Hepatocyte (in vitro differentiated cells): ENCODE measurements around the gene HS6ST2. TPM values are rescaled to one million over a fixed set of nuclear protein-coding genes. Genes with fewer than 3 reads are reported as not detected.
"Not testable (repeated sequence)": the region's sequence is repeated elsewhere in the genome, so short reads cannot be mapped to it uniquely, and the experiment has no call there.

Experiments used
- DNase-seq: peaks from one replicate; pipeline ENCODE4 v3.0.0-alpha.2; 2016; ENCODE audit warnings: low spot score
- H2AFZ ChIP-seq: fragments of 200-600 bp; sonication (generic); 2 replicates; pipeline ENCODE4 v1.6.0; 2016; ENCODE audit warnings: antibody characterized with exemption, mild to moderate bottlenecking
- H3K27ac ChIP-seq: fragments of 200-600 bp; sonication (generic); 2 replicates; pipeline ENCODE4 v1.5.1; 2016; ENCODE audit warnings: mild to moderate bottlenecking
- H3K27me3 ChIP-seq: fragments of 200-600 bp; sonication (generic); 2 replicates; pipeline ENCODE4 v1.6.1; 2016
- H3K36me3 ChIP-seq: fragments of 200-600 bp; sonication (generic); replicated peaks from 2 replicates; pipeline ENCODE4 v1.5.1; 2016; ENCODE audit warnings: low read depth; ENCODE audit not compliant: insufficient read depth
- H3K4me1 ChIP-seq: fragments of 200-600 bp; sonication (generic); 2 replicates; pipeline ENCODE4 v1.5.1; 2016; ENCODE audit warnings: mild to moderate bottlenecking, moderate library complexity; ENCODE audit not compliant: insufficient read depth
- H3K4me2 ChIP-seq: fragments of 200-600 bp; sonication (generic); 2 replicates; pipeline ENCODE4 v1.6.0; 2016
- H3K4me3 ChIP-seq: fragments of 200-600 bp; sonication (generic); 2 replicates; pipeline ENCODE4 v1.5.1; 2016; ENCODE audit warnings: mild to moderate bottlenecking
- H3K79me2 ChIP-seq: fragments of 200-600 bp; sonication (generic); 2 replicates; pipeline ENCODE4 v1.6.0; 2017; ENCODE audit warnings: mild to moderate bottlenecking
- H3K9me2 ChIP-seq: fragments of 200-600 bp; sonication (generic); replicated peaks from 2 replicates; pipeline ENCODE4 v1.6.0; 2017; ENCODE audit warnings: mild to moderate bottlenecking; ENCODE audit not compliant: insufficient read depth
- H3K9me3 ChIP-seq: fragments of 200-600 bp; sonication (generic); 2 replicates; pipeline ENCODE4 v1.5.1; 2016; ENCODE audit warnings: low read depth, mild to moderate bottlenecking
- H4K20me1 ChIP-seq: fragments of 200-600 bp; sonication (generic); 2 replicates; pipeline ENCODE4 v1.6.0; 2016; ENCODE audit warnings: mild to moderate bottlenecking; ENCODE audit not compliant: insufficient read depth, poor library complexity, severe bottlenecking
- CTCF ChIP-seq: fragments of 200-600 bp; sonication (generic); IDR thresholded peaks from 2 replicates; pipeline ENCODE4 v1.5.1; 2016; ENCODE audit warnings: antibody characterized with exemption, mild to moderate bottlenecking; ENCODE audit not compliant: poor library complexity
- EZH2 ChIP-seq: fragments of 200-600 bp; sonication (generic); IDR thresholded peaks from 2 replicates; pipeline ENCODE4 v1.6.1; 2016; ENCODE audit warnings: antibody characterized with exemption, mild to moderate bottlenecking, borderline replicate concordance
- EZH2phosphoT487 ChIP-seq: fragments of 200-600 bp; sonication (generic); IDR thresholded peaks from one replicate; pipeline ENCODE4 v1.6.1; 2018; ENCODE audit warnings: antibody characterized with exemption, mild to moderate bottlenecking, low read depth, moderate library complexity; ENCODE audit not compliant: unreplicated experiment, severe bottlenecking
- WGBS: methylation state at CpG from one replicate; pipeline ENCODE4 v1.1.6; 2016; ENCODE audit warnings: low lambda C conversion rate; ENCODE audit errors: missing lambda C conversion rate; 5-methylcytosine and 5-hydroxymethylcytosine counted together
- polyA plus RNA-seq: library from polyadenylated mRNA; unstranded; fragments of >200 nt; fragmentation: Nextera tagmentation; extraction: Ambion mirVana; gene quantifications from 2 replicates; pipeline ENCODE4 v1.2.1, GENCODE V29; 2016
- total RNA-seq: library from RNA; depleted of rRNA; stranded (reverse); fragments of >200 nt; gene quantifications from 2 replicates; pipeline ENCODE4 v1.2.3, GENCODE V29; 2014

The HS6ST2 gene
- total and polyA plus RNA-seq, 2 experiments from 2014 or later: 17.4 to 21.9 TPM

GRCh38 chrX:132984058-132984650, 25.7 kb upstream of the HS6ST2 start:
- no peaks in the 10 kb centered on the region for H3K36me3 ChIP-seq
- H4K20me1 ChIP-seq: no peaks in the 10 kb centered on the region
- no peaks in the 10 kb centered on the region for H3K9me3 ChIP-seq
- no peak overlapping the region for H3K27ac ChIP-seq
- H2AFZ ChIP-seq: no peak overlapping the region
- no peak for DNase-seq
- no peaks in the 10 kb centered on the region for H3K9me2 ChIP-seq
- H3K79me2 ChIP-seq: no peaks in the 10 kb centered on the region
- no peak overlapping the region for H3K4me2 ChIP-seq
- WGBS: 64% methylated on average over 7 of the region's 7 CpGs
- TF ChIP-seq CTCF: no peak
- TF ChIP-seq EZH2phosphoT487: no peak
- no peak for TF ChIP-seq EZH2
- H3K4me1 ChIP-seq: no peaks in the 10 kb centered on the region
- no peak overlapping the region for H3K4me3 ChIP-seq
- no peaks in the 10 kb centered on the region for H3K27me3 ChIP-seq

GRCh38 chrX:132983496-132983895, 25.1 kb upstream of the HS6ST2 start:
- no peak for TF ChIP-seq CTCF
- no peak for TF ChIP-seq EZH2phosphoT487
- TF ChIP-seq EZH2: no peak
- no peaks in the 10 kb centered on the region for H4K20me1 ChIP-seq
- H3K4me1 ChIP-seq: no peaks in the 10 kb centered on the region
- no peaks in the 10 kb centered on the region for H3K9me2 ChIP-seq
- no peaks in the 10 kb centered on the region for H3K9me3 ChIP-seq
- H3K27me3 ChIP-seq: no peaks in the 10 kb centered on the region
- no peak for DNase-seq
- no peak overlapping the region for H3K27ac ChIP-seq
- no peaks in the 10 kb centered on the region for H3K36me3 ChIP-seq
- no peaks in the 10 kb centered on the region for H3K79me2 ChIP-seq
- no peak overlapping the region for H3K4me2 ChIP-seq
- H3K4me3 ChIP-seq: no peak overlapping the region
- no peak overlapping the region for H2AFZ ChIP-seq
- 26% methylated on average over 2 of the region's 2 CpGs for WGBS

GRCh38 chrX:132980035-132980434, 21.6 kb upstream of the HS6ST2 start:
- DNase-seq, H3K27ac ChIP-seq, H3K36me3 ChIP-seq, H3K9me2 ChIP-seq, H3K27me3 ChIP-seq, H4K20me1 ChIP-seq, H3K4me1 ChIP-seq, H3K4me2 ChIP-seq, H3K9me3 ChIP-seq, H2AFZ ChIP-seq, H3K79me2 ChIP-seq, H3K4me3 ChIP-seq: not testable (repeated sequence)
- WGBS: 87% methylated on average over 2 of the region's 2 CpGs

GRCh38 chrX:132968296-132968949, 10.0 kb upstream of the HS6ST2 start:
- H3K4me2 ChIP-seq: no peak overlapping the region
- TF ChIP-seq CTCF (no peak), EZH2phosphoT487 (no peak)
- 55% methylated on average over 6 of the region's 6 CpGs for WGBS
- H2AFZ ChIP-seq: no peak overlapping the region
- H3K9me3 ChIP-seq: no peaks in the 10 kb centered on the region
- H3K36me3 ChIP-seq: no peaks in the 10 kb centered on the region
- no peak overlapping the region for H3K4me3 ChIP-seq
- peaks cover 3% of the 10 kb centered on the region for H3K4me1 ChIP-seq
- no peaks in the 10 kb centered on the region for H3K27me3 ChIP-seq
- H3K27ac ChIP-seq: no peak overlapping the region
- H4K20me1 ChIP-seq: no peaks in the 10 kb centered on the region
- DNase-seq: no peak
- no peaks in the 10 kb centered on the region for H3K79me2 ChIP-seq
- H3K9me2 ChIP-seq: no peaks in the 10 kb centered on the region
